T-helper 1 cell treated with Interleukin-12 subunit alpha and Interleukin-12 subunit beta and Interleukin-4 antibody, amounts not matched to agents 30 μg/mL and 1 μg/mL, for 36 hours (primary cell): ENCODE measurements around the gene CCDC30.

Source experiments
- H3K27ac Mint-ChIP-seq: one replicate; pipeline ENCODE4 v1.8.0; 2021; ENCODE audit warnings: mild to moderate bottlenecking, mixed read lengths
- H3K27me3 Mint-ChIP-seq: one replicate; pipeline ENCODE4 v1.8.0; 2021; ENCODE audit warnings: low read depth, mixed read lengths
- H3K36me3 Mint-ChIP-seq: one replicate; pipeline ENCODE4 v1.8.0; 2021; ENCODE audit warnings: low read depth, mixed read lengths
- H3K4me1 Mint-ChIP-seq: one replicate; pipeline ENCODE4 v1.8.0; 2021; ENCODE audit warnings: low read depth, mixed read lengths
- H3K4me3 Mint-ChIP-seq: one replicate; pipeline ENCODE4 v1.8.0; 2021; ENCODE audit warnings: mild to moderate bottlenecking, moderate library complexity, mixed read lengths
- H3K9me3 Mint-ChIP-seq: one replicate; pipeline ENCODE4 v1.8.0; 2021; ENCODE audit warnings: mixed read lengths

The CCDC30 gene

GRCh38 chr1:42529724-42530181 is 66.7 kb downstream of the CCDC30 start:
- Mint-ChIP-seq H3K4me3 (peak overlapping the region; percentile 67), H3K4me1 (peaks cover 19% of the 10 kb centered on the region), H3K36me3 (peaks cover 5% of the 10 kb centered on the region), H3K27me3 (peaks cover 12% of the 10 kb centered on the region), H3K9me3 (peaks cover 8% of the 10 kb centered on the region), H3K27ac (peak overlapping the region; percentile 57)

GRCh38 chr1:42531043-42531442 is 68.0 kb downstream of the CCDC30 start:
- peaks cover 5% of the 10 kb centered on the region for H3K36me3 Mint-ChIP-seq
- H3K4me3 Mint-ChIP-seq, result no peak overlapping the region
- peaks cover 4% of the 10 kb centered on the region for H3K27me3 Mint-ChIP-seq
- H3K9me3 Mint-ChIP-seq, result peaks cover 8% of the 10 kb centered on the region
- peaks cover 19% of the 10 kb centered on the region for H3K4me1 Mint-ChIP-seq
- no peak overlapping the region for H3K27ac Mint-ChIP-seq

GRCh38 chr1:42533101-42533863 is 70.2 kb downstream of the CCDC30 start:
- Mint-ChIP-seq H3K36me3 (peaks cover 2% of the 10 kb centered on the region), H3K4me1 (peaks cover 13% of the 10 kb centered on the region), H3K4me3 (no peak overlapping the region), H3K27ac (no peak overlapping the region), H3K9me3 (peaks cover 8% of the 10 kb centered on the region), H3K27me3 (no peaks in the 10 kb centered on the region)

DNA sequence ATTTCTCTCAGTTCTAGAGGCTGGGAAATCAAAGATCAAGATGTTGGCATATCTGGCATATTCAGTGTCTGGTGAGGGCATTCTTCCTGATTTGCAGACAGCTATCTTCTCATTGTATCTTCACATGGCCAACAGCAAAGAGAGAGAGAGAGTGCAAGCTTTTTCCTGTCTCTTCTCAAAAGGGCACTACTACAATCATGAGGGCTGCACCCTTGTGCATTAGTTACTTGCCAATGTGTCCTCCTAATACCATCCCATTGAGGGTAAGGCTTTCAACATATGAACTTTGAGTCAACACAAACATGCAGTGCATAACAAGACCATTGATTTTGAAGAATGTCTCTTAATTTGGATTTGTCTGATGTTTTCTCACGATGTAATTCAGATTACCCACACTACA is 78.0 kb downstream of the CCDC30 start:
- no peaks in the 10 kb centered on the region for H3K36me3 Mint-ChIP-seq
- H3K4me1 Mint-ChIP-seq, result no peaks in the 10 kb centered on the region
- no peak overlapping the region for H3K4me3 Mint-ChIP-seq
- no peak overlapping the region for H3K27ac Mint-ChIP-seq
- no peaks in the 10 kb centered on the region for H3K9me3 Mint-ChIP-seq
- no peaks in the 10 kb centered on the region for H3K27me3 Mint-ChIP-seq

GRCh38 chr1:42551180-42551579 is 88.1 kb downstream of the CCDC30 start:
- no peak overlapping the region for H3K4me3 Mint-ChIP-seq
- H3K4me1 Mint-ChIP-seq, result no peaks in the 10 kb centered on the region
- no peaks in the 10 kb centered on the region for H3K36me3 Mint-ChIP-seq
- H3K27ac Mint-ChIP-seq, result no peak overlapping the region
- no peaks in the 10 kb centered on the region for H3K9me3 Mint-ChIP-seq
- peaks cover 8% of the 10 kb centered on the region for H3K27me3 Mint-ChIP-seq

- Mint-ChIP-seq H3K27me3 (peaks cover 8% of the 10 kb centered on the region), H3K27ac (no peak overlapping the region), H3K4me3 (no peak overlapping the region), H3K9me3 (no peaks in the 10 kb centered on the region), H3K4me1 (no peaks in the 10 kb centered on the region), H3K36me3 (no peaks in the 10 kb centered on the region)
These were observed 88.5 kb downstream of the CCDC30 start for GRCh38 chr1:42551590-42551989.

GRCh38 chr1:42552636-42553035 is 89.5 kb downstream of the CCDC30 start:
- H3K4me3 Mint-ChIP-seq, result no peak overlapping the region
- no peaks in the 10 kb centered on the region for H3K36me3 Mint-ChIP-seq
- peaks cover 8% of the 10 kb centered on the region for H3K27me3 Mint-ChIP-seq
- H3K9me3 Mint-ChIP-seq, result no peaks in the 10 kb centered on the region
- no peaks in the 10 kb centered on the region for H3K4me1 Mint-ChIP-seq
- H3K27ac Mint-ChIP-seq, result no peak overlapping the region

DNA sequence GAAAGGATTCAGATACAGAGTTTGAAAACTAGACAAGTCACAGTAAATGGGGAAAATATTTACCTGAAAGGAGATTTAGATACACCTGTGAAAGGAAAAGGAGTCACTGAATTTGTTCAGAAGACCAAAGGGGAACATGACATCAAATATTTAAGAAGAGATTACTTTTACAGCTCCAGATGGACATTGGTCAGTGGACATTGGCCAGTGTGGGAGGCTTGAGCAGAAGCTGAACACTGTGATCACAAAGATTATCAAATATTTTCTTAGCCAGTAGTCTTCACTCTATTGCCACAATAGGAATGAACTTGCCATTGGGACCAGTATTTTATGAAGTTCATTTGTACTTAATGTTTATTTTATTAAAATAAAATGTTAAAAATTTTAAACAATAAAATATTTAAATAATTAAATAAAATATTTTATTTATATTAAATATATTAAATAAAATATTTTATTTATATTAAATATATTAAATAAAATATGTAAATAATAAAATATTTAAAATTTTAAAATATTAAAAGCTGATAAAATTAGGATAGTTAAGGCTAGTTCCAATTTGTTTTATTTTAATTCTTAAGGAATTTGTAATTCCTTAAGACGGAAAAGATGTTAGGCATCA is 94.3 kb downstream of the CCDC30 start:
- no peak overlapping the region for H3K4me3 Mint-ChIP-seq
- H3K27me3 Mint-ChIP-seq, result peaks cover 18% of the 10 kb centered on the region
- H3K27ac Mint-ChIP-seq, result no peak overlapping the region
- no peaks in the 10 kb centered on the region for H3K4me1 Mint-ChIP-seq
- H3K9me3 Mint-ChIP-seq, result peaks cover 5% of the 10 kb centered on the region
- no peaks in the 10 kb centered on the region for H3K36me3 Mint-ChIP-seq

DNA sequence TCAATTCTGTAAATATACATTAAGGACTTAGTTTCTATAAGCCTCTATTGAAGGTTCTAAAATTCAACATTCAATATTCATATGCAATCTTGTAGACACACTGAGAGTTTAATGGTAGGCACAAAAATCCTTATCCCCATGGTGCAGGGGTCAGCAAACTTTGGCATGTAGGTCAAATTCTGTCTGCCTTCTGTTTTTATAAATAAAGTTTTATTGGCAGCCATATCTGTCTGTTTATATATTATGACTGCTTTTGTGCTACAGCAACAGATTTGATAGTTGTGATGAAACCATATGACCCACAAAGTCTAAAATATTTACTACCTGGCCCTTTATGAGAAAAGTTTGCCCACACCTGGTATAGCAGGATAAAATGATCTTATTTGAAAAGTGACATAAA is 104.0 kb downstream of the CCDC30 start:
- Mint-ChIP-seq H3K36me3 (no peaks in the 10 kb centered on the region), H3K4me3 (no peak overlapping the region), H3K9me3 (no peaks in the 10 kb centered on the region), H3K27me3 (peaks cover under 1% of the 10 kb centered on the region), H3K4me1 (no peaks in the 10 kb centered on the region), H3K27ac (no peak overlapping the region)

DNA sequence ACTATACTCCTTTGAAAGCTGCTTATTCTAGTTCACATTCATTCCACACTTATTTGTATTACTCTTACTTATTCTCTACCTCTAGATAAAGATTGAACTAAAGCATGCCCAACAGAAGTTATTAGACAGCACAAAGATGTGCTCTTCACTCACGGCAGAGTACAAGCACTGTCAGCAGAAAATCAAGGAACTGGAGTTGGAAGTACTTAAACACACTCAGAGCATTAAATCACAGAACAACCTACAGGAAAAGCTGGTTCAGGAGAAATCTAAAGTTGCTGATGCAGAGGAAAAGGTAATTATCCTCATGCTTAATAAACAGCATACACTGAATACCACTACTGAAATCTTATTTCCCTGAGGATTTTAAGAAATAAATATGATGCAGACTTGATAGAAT is 113.8 kb downstream of the CCDC30 start:
- H3K36me3 Mint-ChIP-seq, result no peaks in the 10 kb centered on the region
- H3K4me1 Mint-ChIP-seq, result peaks cover 1% of the 10 kb centered on the region
- no peak overlapping the region for H3K4me3 Mint-ChIP-seq
- no peaks in the 10 kb centered on the region for H3K9me3 Mint-ChIP-seq
- no peaks in the 10 kb centered on the region for H3K27me3 Mint-ChIP-seq
- H3K27ac Mint-ChIP-seq, result no peak overlapping the region

DNA sequence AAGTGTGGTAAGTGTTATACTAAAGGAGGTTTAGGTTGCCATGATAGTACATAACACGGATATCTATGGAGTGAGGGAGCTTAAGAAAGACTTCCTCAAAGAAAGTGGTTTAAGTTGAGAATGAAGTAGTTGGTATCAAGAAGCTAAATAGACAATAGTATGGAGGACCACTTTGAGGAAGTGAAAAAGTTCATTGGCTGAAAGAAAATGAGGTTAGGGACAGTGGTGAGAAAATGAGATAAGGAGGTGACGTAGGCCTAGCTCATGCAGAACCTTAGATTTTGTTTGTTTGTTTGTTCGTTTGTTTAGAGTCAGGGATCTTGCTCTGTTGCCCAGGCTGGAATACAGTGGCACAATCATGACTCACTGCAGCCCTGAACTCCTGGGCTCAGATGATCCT is 122.9 kb downstream of the CCDC30 start:
- no peaks in the 10 kb centered on the region for H3K27me3 Mint-ChIP-seq
- no peak overlapping the region for H3K27ac Mint-ChIP-seq
- H3K36me3 Mint-ChIP-seq, result peaks cover 5% of the 10 kb centered on the region
- H3K4me1 Mint-ChIP-seq, result no peaks in the 10 kb centered on the region
- H3K9me3 Mint-ChIP-seq, result peaks cover 23% of the 10 kb centered on the region
- H3K4me3 Mint-ChIP-seq, result no peak overlapping the region

- H3K4me1 Mint-ChIP-seq, result no peaks in the 10 kb centered on the region
- H3K27ac Mint-ChIP-seq, result no peak overlapping the region
- H3K36me3 Mint-ChIP-seq, result peaks cover 5% of the 10 kb centered on the region
- peaks cover 23% of the 10 kb centered on the region for H3K9me3 Mint-ChIP-seq
- no peak overlapping the region for H3K4me3 Mint-ChIP-seq
- H3K27me3 Mint-ChIP-seq, result no peaks in the 10 kb centered on the region
These were observed 124.7 kb downstream of the CCDC30 start for GRCh38 chr1:42587753-42588152.

- H3K27me3 Mint-ChIP-seq, result peaks cover 7% of the 10 kb centered on the region
- H3K9me3 Mint-ChIP-seq, result peaks cover 11% of the 10 kb centered on the region
- H3K4me3 Mint-ChIP-seq, result no peak overlapping the region
- H3K4me1 Mint-ChIP-seq, result no peaks in the 10 kb centered on the region
- H3K27ac Mint-ChIP-seq, result no peak overlapping the region
- peaks cover 3% of the 10 kb centered on the region for H3K36me3 Mint-ChIP-seq
These were observed 129.7 kb downstream of the CCDC30 start for GRCh38 chr1:42592811-42593210.

GRCh38 chr1:42593486-42594100 is 130.5 kb downstream of the CCDC30 start:
- Mint-ChIP-seq H3K36me3 (no peaks in the 10 kb centered on the region), H3K4me3 (no peak overlapping the region), H3K9me3 (peaks cover 5% of the 10 kb centered on the region), H3K27ac (no peak overlapping the region), H3K27me3 (peaks cover 7% of the 10 kb centered on the region), H3K4me1 (no peaks in the 10 kb centered on the region)

GRCh38 chr1:42601472-42601871 is 138.4 kb downstream of the CCDC30 start:
- H3K27me3 Mint-ChIP-seq, result peaks cover 16% of the 10 kb centered on the region
- H3K4me1 Mint-ChIP-seq, result no peaks in the 10 kb centered on the region
- H3K9me3 Mint-ChIP-seq, result peaks cover 12% of the 10 kb centered on the region
- no peak overlapping the region for H3K4me3 Mint-ChIP-seq
- H3K36me3 Mint-ChIP-seq, result no peaks in the 10 kb centered on the region
- no peak overlapping the region for H3K27ac Mint-ChIP-seq
